GM04503 (cell line): Measurements from ENCODE around the gene BTNL3.

Experiments used
- DNase-seq: peaks from one replicate; pipeline ENCODE4 v3.0.0-alpha.2; 2012; ENCODE audit warnings: low read depth

The BTNL3 gene

GRCh38 chr5:181047921-181048320, 59.3 kb downstream of the BTNL3 start:
- no peak for DNase-seq

- DNase-seq: no peak
Observed at GRCh38 chr5:181050016-181050415, 61.4 kb downstream of the BTNL3 start.

GRCh38 chr5:181051841-181052671, 63.4 kb downstream of the BTNL3 start:
- DNase-seq: no peak

GRCh38 chr5:181052672-181053487, 64.2 kb downstream of the BTNL3 start:
- DNase-seq: no peak

GRCh38 chr5:181053488-181054121, 65.0 kb downstream of the BTNL3 start:
- no peak for DNase-seq

- no peak for DNase-seq
Observed at GRCh38 chr5:181054138-181054537, 65.5 kb downstream of the BTNL3 start.

- DNase-seq: no peak
Observed at GRCh38 chr5:181054871-181055459, 66.3 kb downstream of the BTNL3 start.
